IMR-90 (cell line): ENCODE data around the gene TRIM24. TPM values are rescaled to one million over a fixed set of nuclear protein-coding genes. Genes with fewer than 3 reads are reported as not detected.

Experiments
- ATAC-seq: fragments of 200-7000 bp; cut with Tn5 transposase; 2 replicates; pipeline ENCODE4 v1.9.1; 2020; ENCODE audit warnings: low read depth, mild to moderate bottlenecking, moderate library complexity
- BruUV-seq: library from RNA; stranded (reverse); fragments of 400-500 nt; replicated peaks from 2 replicates; lab custom pipeline; 2021; lab: Mats Ljungman, UMichigan
- CTCF ChIA-PET: fragments of 300-600 bp; formaldehyde crosslinking; extraction: SDS; loops from one replicate; lab custom pipeline; 2021; ENCODE audit warnings: antibody characterized with exemption; lab: Yijun Ruan, JAX
- POLR2A ChIA-PET: fragments of 300-600 bp; sonication (Branson Sonifier 250); formaldehyde crosslinking; loops from one replicate; lab custom pipeline; 2022; ENCODE audit warnings: antibody characterized with exemption; ENCODE audit not compliant: unreplicated experiment; lab: Charles Lee
- DNase-seq: peaks from one replicate; pipeline ENCODE4 v3.0.0; 2013
- H2AFZ ChIP-seq: replicated peaks from 2 replicates; pipeline ENCODE3; 2013; ENCODE audit warnings: low read length, mild to moderate bottlenecking; ENCODE audit not compliant: poor library complexity
- H2AK5ac ChIP-seq: 2 replicates; pipeline ENCODE4 v1.6.1; 2013; ENCODE audit warnings: low read depth, low read length, inconsistent platforms
- H2AK9ac ChIP-seq: replicated peaks from 2 replicates; pipeline ENCODE3; 2013; ENCODE audit warnings: mild to moderate bottlenecking, low read depth, low read length, moderate library complexity; ENCODE audit not compliant: poor library complexity
- H2BK120ac ChIP-seq: 2 replicates; pipeline ENCODE4 v1.6.1; 2013; ENCODE audit warnings: low read depth, low read length, inconsistent platforms
- H2BK15ac ChIP-seq: 3 replicates; pipeline ENCODE4 v1.6.1; 2013; ENCODE audit warnings: low read depth, low read length, inconsistent platforms
- H2BK20ac ChIP-seq: 2 replicates; pipeline ENCODE4 v1.6.1; 2013; ENCODE audit warnings: low read depth, mild to moderate bottlenecking, inconsistent platforms, low read length, moderate library complexity
- H2BK5ac ChIP-seq: 2 replicates; pipeline ENCODE4 v1.6.1; 2013; ENCODE audit warnings: mild to moderate bottlenecking, low read depth, low read length, inconsistent platforms; ENCODE audit not compliant: poor library complexity, severe bottlenecking
- H3K14ac ChIP-seq: replicated peaks from 2 replicates; pipeline ENCODE4 v1.6.1; 2013; ENCODE audit warnings: low read depth, low read length, inconsistent platforms
- H3K18ac ChIP-seq: 2 replicates; pipeline ENCODE4 v1.6.1; 2013; ENCODE audit warnings: low read depth, low read length, control low read depth
- H3K23ac ChIP-seq: 2 replicates; pipeline ENCODE4 v1.6.1; 2013; ENCODE audit warnings: low read depth, low read length, inconsistent platforms
- H3K27ac ChIP-seq: 2 replicates; pipeline ENCODE4 v1.5.1; 2013; ENCODE audit warnings: mild to moderate bottlenecking, control low read depth, low read length; ENCODE audit not compliant: insufficient read depth
- H3K27me3 ChIP-seq: 2 replicates; pipeline ENCODE4 v1.6.1; 2013; ENCODE audit warnings: low read length; ENCODE audit not compliant: control insufficient read depth, insufficient read depth
- H3K36me3 ChIP-seq: 2 replicates; pipeline ENCODE4 v1.6.1; 2013; ENCODE audit warnings: low read length, mixed read lengths; ENCODE audit not compliant: control insufficient read depth, insufficient read depth
- H3K4ac ChIP-seq: 2 replicates; pipeline ENCODE4 v1.6.1; 2013; ENCODE audit warnings: low read depth, low read length, inconsistent platforms
- H3K4me1 ChIP-seq: 2 replicates; pipeline ENCODE4 v1.6.1; 2013; ENCODE audit warnings: low read length, mixed read lengths; ENCODE audit not compliant: control insufficient read depth, insufficient read depth
- H3K4me2 ChIP-seq: 2 replicates; pipeline ENCODE4 v1.6.1; 2013; ENCODE audit warnings: low read depth, mild to moderate bottlenecking, control low read depth, low read length, moderate library complexity
- H3K4me3 ChIP-seq: 2 replicates; pipeline ENCODE4 v1.5.1; 2013; ENCODE audit warnings: low read depth, mild to moderate bottlenecking, control low read depth, low read length, moderate library complexity; ENCODE audit not compliant: insufficient read depth
- H3K56ac ChIP-seq: 2 replicates; pipeline ENCODE4 v1.6.1; 2013; ENCODE audit warnings: low read length, inconsistent platforms; ENCODE audit not compliant: insufficient read depth; ENCODE audit errors: extremely low read depth
- H3K79me1 ChIP-seq, 2 experiments: 2 replicates each; pipeline ENCODE4 v1.6.1; 2013; ENCODE audit warnings: low read length in 2 of 2, inconsistent platforms in 1 of 2, low read depth in 1 of 2
- H3K9ac ChIP-seq: 2 replicates; pipeline ENCODE4 v1.6.1; 2013; ENCODE audit warnings: low read depth, low read length, control low read depth
- H3K9me1 ChIP-seq: 2 replicates; pipeline ENCODE4 v1.6.1; 2013; ENCODE audit warnings: low read length, inconsistent platforms; ENCODE audit not compliant: insufficient read depth
- H3K9me3 ChIP-seq: 2 replicates; pipeline ENCODE4 v1.6.1; 2013; ENCODE audit warnings: low read length; ENCODE audit not compliant: control insufficient read depth, insufficient read depth
- H4K20me1 ChIP-seq: 2 replicates; pipeline ENCODE4 v1.6.1; 2013; ENCODE audit warnings: low read length, inconsistent platforms; ENCODE audit not compliant: insufficient read depth
- H4K5ac ChIP-seq: 2 replicates; pipeline ENCODE4 v1.6.1; 2013; ENCODE audit warnings: mild to moderate bottlenecking, low read depth, low read length, control low read depth
- H4K8ac ChIP-seq, 2 experiments: 2 replicates each; pipeline ENCODE4 v1.6.1; 2013; ENCODE audit warnings: low read depth in 2 of 2, low read length in 2 of 2, control low read depth in 1 of 2, inconsistent platforms in 1 of 2
- H4K91ac ChIP-seq: 2 replicates; pipeline ENCODE4 v1.6.1; 2013; ENCODE audit warnings: low read depth, low read length, inconsistent platforms; ENCODE audit not compliant: insufficient read depth
- BHLHE40 ChIP-seq: fragments of 150-350 bp; IDR thresholded peaks from 2 replicates; pipeline ENCODE4 v1.6.1; 2016; ENCODE audit warnings: mild to moderate bottlenecking, low read depth, low read length
- CEBPB ChIP-seq: IDR thresholded peaks from 2 replicates; pipeline ENCODE4 v1.6.1; 2012; ENCODE audit warnings: low read depth, low read length, improper control_type of control experiment
- CHD1 ChIP-seq: IDR thresholded peaks from 2 replicates; pipeline ENCODE4 v1.6.1; 2012; ENCODE audit warnings: low read depth, low read length, improper control_type of control experiment
- MAZ ChIP-seq: IDR thresholded peaks from 2 replicates; pipeline ENCODE4 v1.6.1; 2012; ENCODE audit warnings: low read depth, mild to moderate bottlenecking, low read length, improper control_type of control experiment, moderate library complexity, borderline replicate concordance
- MXI1 ChIP-seq: IDR thresholded peaks from 2 replicates; pipeline ENCODE4 v1.6.1; 2012; ENCODE audit warnings: low read depth, mild to moderate bottlenecking, low read length, moderate library complexity, borderline replicate concordance
- NFE2L2 ChIP-seq: fragments of 150-350 bp; IDR thresholded peaks from 2 replicates; pipeline ENCODE4 v1.6.1; 2016; ENCODE audit warnings: low read depth, mild to moderate bottlenecking, low read length
- RCOR1 ChIP-seq: IDR thresholded peaks from 2 replicates; pipeline ENCODE4 v1.6.1; 2012; ENCODE audit warnings: mild to moderate bottlenecking, low read length, improper control_type of control experiment; ENCODE audit not compliant: insufficient replicate concordance
- WGBS, 2 experiments: methylation state at CpG; one replicate each; pipeline versions ENCODE4 v1.1.5 to v1.1.7; 2013; ENCODE audit warnings: missing lambda C conversion rate in 2 of 2; ENCODE audit not compliant: insufficient read length in 1 of 2; ENCODE audit errors: extremely low coverage in 2 of 2; 5-methylcytosine and 5-hydroxymethylcytosine counted together
- dilution Hi-C: fragments of 300-500 bp; cut with HindIII; formaldehyde crosslinking; loops from one replicate; pipeline ENCODE4 v1.14.3; 2018; ENCODE audit warnings: low sequenced_read_pairs; ENCODE audit not compliant: unreplicated experiment
- in situ Hi-C: fragments of 300-500 bp; cut with MboI; formaldehyde crosslinking; loops from 3 replicates; pipeline ENCODE4 v1.14.3; 2019; ENCODE audit warnings: low sequenced_read_pairs, inconsistent platforms, mixed read lengths
- intact Hi-C: fragments of 100-400 bp; cut with micrococcal nuclease; formaldehyde crosslinking; loops from 2 replicates; pipeline ENCODE4 v1.10.0; 2022
- polyA plus RNA-seq, 3 experiments: library from polyadenylated mRNA; depleted of rRNA; stranded (reverse); fragments of >200 nt; gene quantifications; 2 replicates each; pipeline ENCODE4 v1.2.3, GENCODE V29; 2012; ENCODE audit warnings: low replicate concordance in 1 of 3
- total RNA-seq: library from RNA; depleted of rRNA; stranded (reverse); fragments of >200 nt; gene quantifications from 2 replicates; pipeline ENCODE4 v1.2.3, GENCODE V29; 2012
- TF ChIP-seq, protein P1 (sequence below): fragments of 150-350 bp; IDR thresholded peaks from 2 replicates; pipeline ENCODE4 v1.6.1; 2016; ENCODE audit warnings: low read depth, mild to moderate bottlenecking, low read length, moderate library complexity, borderline replicate concordance
- TF ChIP-seq, protein P2 (sequence below): conservative IDR thresholded peaks from 2 replicates; pipeline ENCODE4 v1.5.1; 2012; ENCODE audit warnings: mild to moderate bottlenecking, low read depth, low read length, improper control_type of control experiment

Gene TRIM24
- total and polyA plus RNA-seq, 2 of the 4 experiments (the other 2 are of a cell fraction), result 4.1 to 5.7 TPM

DNA sequence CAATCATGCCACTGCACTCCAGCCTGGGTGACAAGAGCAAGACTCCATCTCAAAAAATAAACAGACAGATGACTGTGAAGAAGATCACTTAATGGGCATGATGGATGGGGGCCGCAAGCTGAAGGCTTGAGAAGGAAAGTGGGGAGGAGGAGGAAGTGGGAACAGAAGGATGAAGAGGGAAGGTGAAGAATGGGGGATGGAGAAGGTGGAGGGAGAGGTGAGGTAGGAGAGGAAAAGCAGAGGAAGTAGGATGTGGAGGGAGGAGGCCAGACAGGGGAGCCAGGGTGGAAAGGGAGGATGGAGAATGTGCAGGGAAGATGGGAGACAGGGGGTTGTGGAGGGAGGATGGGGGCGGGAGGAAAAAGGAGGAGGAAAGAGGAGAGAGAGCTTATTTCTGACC, 172.3 kb downstream of the TRIM24 start:
- Histone ChIP-seq H3K27ac (no peak overlapping the region), H2BK120ac (no peak overlapping the region), H3K9ac (no peak overlapping the region), H4K5ac (no peak overlapping the region), H2AK5ac (no peak overlapping the region), H3K56ac (no peak overlapping the region), H3K36me3 (no peaks in the 10 kb centered on the region), H4K20me1 (no peaks in the 10 kb centered on the region), H2BK5ac (no peak overlapping the region), H2BK20ac (no peak overlapping the region), H3K4me2 (no peak overlapping the region), H3K4me3 (no peak overlapping the region), H3K4me1 (no peaks in the 10 kb centered on the region), H3K14ac (no peak overlapping the region), H4K8ac (no peak overlapping the region), H2AK9ac (no peak overlapping the region), H3K79me1 (no peaks in the 10 kb centered on the region), H3K23ac (no peak overlapping the region), H3K27me3 (no peaks in the 10 kb centered on the region), H3K9me1 (no peaks in the 10 kb centered on the region), H3K4ac (no peak overlapping the region), H3K9me3 (peaks cover 4% of the 10 kb centered on the region; the same call in 1 of the 2 replicates), H2AFZ (no peak overlapping the region), H3K18ac (no peak overlapping the region), H4K91ac (no peak overlapping the region), H2BK15ac (no peak overlapping the region)
- CTCF ChIA-PET, result no interaction called here
- intact Hi-C loops (no loop called here), dilution Hi-C loops (no loop called here), in situ Hi-C loops (no loop called here)
- TF ChIP-seq CEBPB (no peak), BHLHE40 (no peak), RCOR1 (no peak), MXI1 (no peak), CHD1 (no peak), MAZ (no peak), NFE2L2 (no peak)
- TF ChIP-seq, protein P1, sequence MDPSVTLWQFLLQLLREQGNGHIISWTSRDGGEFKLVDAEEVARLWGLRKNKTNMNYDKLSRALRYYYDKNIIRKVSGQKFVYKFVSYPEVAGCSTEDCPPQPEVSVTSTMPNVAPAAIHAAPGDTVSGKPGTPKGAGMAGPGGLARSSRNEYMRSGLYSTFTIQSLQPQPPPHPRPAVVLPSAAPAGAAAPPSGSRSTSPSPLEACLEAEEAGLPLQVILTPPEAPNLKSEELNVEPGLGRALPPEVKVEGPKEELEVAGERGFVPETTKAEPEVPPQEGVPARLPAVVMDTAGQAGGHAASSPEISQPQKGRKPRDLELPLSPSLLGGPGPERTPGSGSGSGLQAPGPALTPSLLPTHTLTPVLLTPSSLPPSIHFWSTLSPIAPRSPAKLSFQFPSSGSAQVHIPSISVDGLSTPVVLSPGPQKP, result no peak
- TF ChIP-seq, protein P2, sequence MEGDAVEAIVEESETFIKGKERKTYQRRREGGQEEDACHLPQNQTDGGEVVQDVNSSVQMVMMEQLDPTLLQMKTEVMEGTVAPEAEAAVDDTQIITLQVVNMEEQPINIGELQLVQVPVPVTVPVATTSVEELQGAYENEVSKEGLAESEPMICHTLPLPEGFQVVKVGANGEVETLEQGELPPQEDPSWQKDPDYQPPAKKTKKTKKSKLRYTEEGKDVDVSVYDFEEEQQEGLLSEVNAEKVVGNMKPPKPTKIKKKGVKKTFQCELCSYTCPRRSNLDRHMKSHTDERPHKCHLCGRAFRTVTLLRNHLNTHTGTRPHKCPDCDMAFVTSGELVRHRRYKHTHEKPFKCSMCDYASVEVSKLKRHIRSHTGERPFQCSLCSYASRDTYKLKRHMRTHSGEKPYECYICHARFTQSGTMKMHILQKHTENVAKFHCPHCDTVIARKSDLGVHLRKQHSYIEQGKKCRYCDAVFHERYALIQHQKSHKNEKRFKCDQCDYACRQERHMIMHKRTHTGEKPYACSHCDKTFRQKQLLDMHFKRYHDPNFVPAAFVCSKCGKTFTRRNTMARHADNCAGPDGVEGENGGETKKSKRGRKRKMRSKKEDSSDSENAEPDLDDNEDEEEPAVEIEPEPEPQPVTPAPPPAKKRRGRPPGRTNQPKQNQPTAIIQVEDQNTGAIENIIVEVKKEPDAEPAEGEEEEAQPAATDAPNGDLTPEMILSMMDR, result no peak
- WGBS, 2 experiments, result 50% methylated on average over 1 of the region's 2 CpGs; no CpG with 5 or more reads in 1 of the 2 experiments
- ATAC-seq, result no peak
- BruUV-seq, result no TSS peak
- no peak for DNase-seq
- POLR2A ChIA-PET, result no interaction called here
